NB4 (cell line): ENCODE data around the gene VWCE.
"Not testable (repeated sequence)": the region's sequence is repeated elsewhere in the genome, so short reads cannot be mapped to it uniquely, and the experiment has no call there.

ENCODE experiments used
- MAX ChIP-seq: IDR thresholded peaks from 2 replicates; pipeline ENCODE4 v1.6.1; 2011; ENCODE audit warnings: low read depth, low read length
- POLR2A ChIP-seq: IDR thresholded peaks from 2 replicates; pipeline ENCODE4 v1.6.1; 2011; ENCODE audit warnings: mild to moderate bottlenecking; ENCODE audit not compliant: insufficient read length; ENCODE audit errors: extremely low read depth
- TF ChIP-seq, protein P1 (sequence below): IDR thresholded peaks from one replicate; pipeline ENCODE4 v1.5.1; 2012; ENCODE audit warnings: low read depth, low read length

DNA sequence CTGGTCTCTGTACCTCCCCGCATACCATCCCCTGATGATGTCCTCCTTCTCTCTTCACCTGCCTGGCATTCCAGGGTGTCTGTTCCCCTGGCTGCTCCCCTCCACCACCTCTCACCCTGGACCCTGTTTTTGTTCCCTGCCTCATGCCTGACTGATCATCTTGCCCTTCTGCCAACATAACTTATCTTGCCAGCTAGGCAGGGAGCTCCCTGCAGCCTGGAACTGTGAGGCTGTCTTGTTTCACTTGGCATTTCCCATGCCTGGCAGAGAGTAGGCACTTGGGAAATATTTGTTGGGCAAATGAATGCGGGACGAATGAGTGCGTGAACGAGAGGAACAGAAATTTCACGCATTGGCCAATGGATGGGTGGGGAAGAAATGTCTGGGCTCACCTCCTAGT, 65.7 kb downstream of the VWCE start:
- TF ChIP-seq, protein P1, sequence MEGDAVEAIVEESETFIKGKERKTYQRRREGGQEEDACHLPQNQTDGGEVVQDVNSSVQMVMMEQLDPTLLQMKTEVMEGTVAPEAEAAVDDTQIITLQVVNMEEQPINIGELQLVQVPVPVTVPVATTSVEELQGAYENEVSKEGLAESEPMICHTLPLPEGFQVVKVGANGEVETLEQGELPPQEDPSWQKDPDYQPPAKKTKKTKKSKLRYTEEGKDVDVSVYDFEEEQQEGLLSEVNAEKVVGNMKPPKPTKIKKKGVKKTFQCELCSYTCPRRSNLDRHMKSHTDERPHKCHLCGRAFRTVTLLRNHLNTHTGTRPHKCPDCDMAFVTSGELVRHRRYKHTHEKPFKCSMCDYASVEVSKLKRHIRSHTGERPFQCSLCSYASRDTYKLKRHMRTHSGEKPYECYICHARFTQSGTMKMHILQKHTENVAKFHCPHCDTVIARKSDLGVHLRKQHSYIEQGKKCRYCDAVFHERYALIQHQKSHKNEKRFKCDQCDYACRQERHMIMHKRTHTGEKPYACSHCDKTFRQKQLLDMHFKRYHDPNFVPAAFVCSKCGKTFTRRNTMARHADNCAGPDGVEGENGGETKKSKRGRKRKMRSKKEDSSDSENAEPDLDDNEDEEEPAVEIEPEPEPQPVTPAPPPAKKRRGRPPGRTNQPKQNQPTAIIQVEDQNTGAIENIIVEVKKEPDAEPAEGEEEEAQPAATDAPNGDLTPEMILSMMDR, result not testable (repeated sequence)
- TF ChIP-seq POLR2A, MAX: not testable (repeated sequence)
